ENCODE data around the gene MATCAP1.

The MATCAP1 gene

GRCh38 chr16:67179421-67180080 is 4.2 kb downstream of the MATCAP1 start:
- no peak overlapping the region for H3K4me3 ChIP-seq (ENCODE audit: low read depth, low read length)
- TF ChIP-seq CTCF (IDR thresholded peaks at IDR 0.05; ENCODE audit: insufficient read depth, low read depth, low read length, missing control alignments): no peak
- peak; percentile 43 for DNase-seq (ENCODE audit: low read depth)

- H3K4me3 ChIP-seq (ENCODE audit: low read depth, low read length): no peak overlapping the region
- no peak for TF ChIP-seq CTCF (IDR thresholded peaks at IDR 0.05; ENCODE audit: insufficient read depth, low read depth, low read length, missing control alignments)
- DNase-seq (ENCODE audit: low read depth): peak; percentile 55
Observed at GRCh38 chr16:67177743-67178699, 5.7 kb downstream of the MATCAP1 start.

- DNase-seq (ENCODE audit: low read depth): no peak
- TF ChIP-seq CTCF (IDR thresholded peaks at IDR 0.05; ENCODE audit: insufficient read depth, low read depth, low read length, missing control alignments): no peak
- no peak overlapping the region for H3K4me3 ChIP-seq (ENCODE audit: low read depth, low read length)
Observed at GRCh38 chr16:67176662-67177061, 7.1 kb downstream of the MATCAP1 start.

GRCh38 chr16:67174706-67175231 is 9.0 kb downstream of the MATCAP1 start:
- no peak for DNase-seq (ENCODE audit: low read depth)
- no peak for TF ChIP-seq CTCF (IDR thresholded peaks at IDR 0.05; ENCODE audit: insufficient read depth, low read depth, low read length, missing control alignments)
- H3K4me3 ChIP-seq (ENCODE audit: low read depth, low read length): 0 out of 2 replicates have a peak overlapping the region, but pooled peaks have one; percentile 53

GRCh38 chr16:67173808-67174705 is 9.7 kb downstream of the MATCAP1 start:
- DNase-seq (ENCODE audit: low read depth): peak; percentile 73
- TF ChIP-seq CTCF (IDR thresholded peaks at IDR 0.05; ENCODE audit: insufficient read depth, low read depth, low read length, missing control alignments): peak; percentile 18
- H3K4me3 ChIP-seq (ENCODE audit: low read depth, low read length): peak overlapping the region; percentile 53

- peak overlapping the region; percentile 53 for H3K4me3 ChIP-seq (ENCODE audit: low read depth, low read length)
- DNase-seq (ENCODE audit: low read depth): no peak
- TF ChIP-seq CTCF (IDR thresholded peaks at IDR 0.05; ENCODE audit: insufficient read depth, low read depth, low read length, missing control alignments): no peak
Observed at GRCh38 chr16:67173323-67173722, 10.4 kb downstream of the MATCAP1 start.
